H1 (cell line): ENCODE data around the gene PPP2R2D. TPM values are rescaled to one million over a fixed set of nuclear protein-coding genes. Genes with fewer than 3 reads are reported as not detected.

Source experiments
- CTCF ChIA-PET: fragments of 300-600 bp; sonication (Branson Sonifier 250); formaldehyde crosslinking; loops from one replicate; lab custom pipeline; 2021; ENCODE audit not compliant: partially characterized antibody; lab: Charles Lee
- POLR2A ChIA-PET: fragments of 300-600 bp; sonication (Branson Sonifier 250); formaldehyde crosslinking; loops from one replicate; lab custom pipeline; 2021; ENCODE audit warnings: inconsistent platforms; ENCODE audit not compliant: partially characterized antibody; lab: Charles Lee
- DNase-seq, 2 experiments: peaks; one replicate each; pipeline versions ENCODE4 v3.0.0 to v3.0.0-alpha.2; 2010 to 2022; ENCODE audit warnings: low spot score in 2 of 2, low read depth in 1 of 2, mixed read lengths in 1 of 2
- FAIRE-seq: peaks from 2 replicates; lab custom pipeline; 2011; peaks lifted over from hg19 to GRCh38; lab: Jason Lieb, UNC
- H2AFZ ChIP-seq: 2 replicates; pipeline ENCODE4 v1.8.1; 2012; ENCODE audit warnings: low read length, inconsistent platforms
- H2AK5ac ChIP-seq: 2 replicates; pipeline ENCODE4 v1.6.1; 2013; ENCODE audit warnings: low read depth, low read length
- H2BK120ac ChIP-seq: replicated peaks from 2 replicates; pipeline ENCODE3; 2013; ENCODE audit warnings: low read depth, low read length, inconsistent platforms
- H2BK12ac ChIP-seq: 2 replicates; pipeline ENCODE4 v1.6.1; 2013; ENCODE audit warnings: low read depth, low read length
- H2BK15ac ChIP-seq: 2 replicates; pipeline ENCODE4 v1.6.1; 2013; ENCODE audit warnings: low read length
- H2BK20ac ChIP-seq: 2 replicates; pipeline ENCODE4 v1.6.1; 2013; ENCODE audit warnings: low read length
- H2BK5ac ChIP-seq: 2 replicates; pipeline ENCODE4 v1.6.1; 2013; ENCODE audit warnings: low read depth, low read length
- H3K14ac ChIP-seq: 2 replicates; pipeline ENCODE4 v1.6.1; 2013; ENCODE audit warnings: inconsistent platforms; ENCODE audit not compliant: insufficient read length
- H3K18ac ChIP-seq: 2 replicates; pipeline ENCODE4 v1.6.1; 2013; ENCODE audit warnings: low read length; ENCODE audit errors: extremely low read depth
- H3K23ac ChIP-seq: 2 replicates; pipeline ENCODE4 v1.6.1; 2013; ENCODE audit warnings: inconsistent platforms; ENCODE audit not compliant: insufficient read length
- H3K23me2 ChIP-seq: 2 replicates; pipeline ENCODE4 v1.6.1; 2013; ENCODE audit warnings: low read depth, low read length
- H3K27ac ChIP-seq: 2 replicates; pipeline ENCODE4 v1.6.1; 2011; ENCODE audit warnings: low read depth, low read length, inconsistent platforms
- H3K27me3 ChIP-seq, 4 experiments: replicated peaks in 1 of 4; 1 replicate in 1 of 4; 2 replicates in 3 of 4; pipeline versions ENCODE4 v1.6.1 to v1.8.1; 2011 to 2013; ENCODE audit warnings: low read length in 3 of 4, mild to moderate bottlenecking in 3 of 4, inconsistent platforms in 2 of 4, mixed read lengths in 2 of 4, moderate library complexity in 1 of 4; ENCODE audit not compliant: control insufficient read depth in 3 of 4, insufficient read depth in 3 of 4; ENCODE audit errors: extremely low read depth in 1 of 4
- H3K36me3 ChIP-seq, 4 experiments: 2 replicates each; pipeline versions ENCODE4 v1.6.1 to v1.8.1; 2011 to 2013; ENCODE audit warnings: mild to moderate bottlenecking in 4 of 4, low read length in 3 of 4, moderate library complexity in 2 of 4, control low read depth in 1 of 4, inconsistent platforms in 1 of 4; ENCODE audit not compliant: insufficient read depth in 4 of 4, control insufficient read depth in 2 of 4
- H3K4ac ChIP-seq: replicated peaks from 2 replicates; pipeline ENCODE3; 2013; ENCODE audit warnings: low read length, low read depth, mixed read lengths, inconsistent platforms; ENCODE audit not compliant: insufficient read length
- H3K4me1 ChIP-seq, 4 experiments: replicated peaks in 1 of 4; 1 replicate in 1 of 4; 2 replicates in 3 of 4; pipeline versions ENCODE4 v1.6.1 to v1.8.1; 2011 to 2013; ENCODE audit warnings: low read length in 3 of 4, inconsistent platforms in 2 of 4, mixed read lengths in 1 of 4; ENCODE audit not compliant: insufficient read depth in 4 of 4, control insufficient read depth in 3 of 4
- H3K4me2 ChIP-seq, 2 experiments: 2 replicates each; pipeline versions ENCODE4 v1.6.1 to v1.8.1; 2011 to 2013; ENCODE audit warnings: low read depth in 2 of 2, low read length in 2 of 2, control low read depth in 1 of 2, inconsistent platforms in 1 of 2, mild to moderate bottlenecking in 1 of 2; ENCODE audit not compliant: insufficient read depth in 1 of 2
- H3K4me3 ChIP-seq, 4 experiments: fragments of 200-600, 300-600 bp in 1 of 4; sonication (generic), shearing (Covaris generic), sonication (Bioruptor Twin) in 1 of 4; 2 replicates each; pipeline versions ENCODE4 v1.5.1 to v1.8.1; 2011 to 2016; ENCODE audit warnings: low read length in 4 of 4, low read depth in 3 of 4, control low read depth in 2 of 4, inconsistent platforms in 2 of 4, mild to moderate bottlenecking in 2 of 4, mixed read lengths in 1 of 4, moderate library complexity in 1 of 4; ENCODE audit not compliant: insufficient read depth in 2 of 4; ENCODE audit errors: extremely low read depth in 1 of 4
- H3K56ac ChIP-seq: replicated peaks from 2 replicates; pipeline ENCODE3; 2013; ENCODE audit warnings: low read depth, mild to moderate bottlenecking, mixed read lengths, low read length, inconsistent platforms; ENCODE audit not compliant: insufficient read length
- H3K79me1 ChIP-seq: 2 replicates; pipeline ENCODE4 v1.6.1; 2013; ENCODE audit warnings: low read depth, low read length, control low read depth
- H3K79me2 ChIP-seq, 2 experiments: 2 replicates each; pipeline versions ENCODE4 v1.6.1 to v1.8.1; 2012 to 2013; ENCODE audit warnings: low read length in 2 of 2, mild to moderate bottlenecking in 2 of 2, inconsistent platforms in 1 of 2; ENCODE audit not compliant: insufficient read depth in 2 of 2, control insufficient read depth in 1 of 2
- H3K9ac ChIP-seq, 4 experiments: replicated peaks in 1 of 4; 1 replicate in 1 of 4; 2 replicates in 3 of 4; pipeline versions ENCODE4 v1.6.1 to v1.8.1; 2011 to 2013; ENCODE audit warnings: low read depth in 3 of 4, low read length in 3 of 4, control low read depth in 2 of 4, mild to moderate bottlenecking in 2 of 4, moderate library complexity in 2 of 4, inconsistent platforms in 1 of 4; ENCODE audit errors: extremely low read depth in 1 of 4
- H3K9me3 ChIP-seq, 2 experiments: 2 replicates each; pipeline versions ENCODE4 v1.6.1 to v1.8.1; 2012 to 2013; ENCODE audit warnings: mild to moderate bottlenecking in 2 of 2, moderate library complexity in 2 of 2, control low read depth in 1 of 2, inconsistent platforms in 1 of 2, low read depth in 1 of 2, low read length in 1 of 2, mixed read lengths in 1 of 2; ENCODE audit not compliant: insufficient read depth in 2 of 2
- H4K20me1 ChIP-seq, 2 experiments: replicated peaks in 1 of 2; 2 replicates each; pipeline versions ENCODE3 to v1.8.1; 2011 to 2013; ENCODE audit warnings: inconsistent platforms in 2 of 2, low read length in 2 of 2, mild to moderate bottlenecking in 1 of 2; ENCODE audit not compliant: insufficient read depth in 2 of 2, control insufficient read depth in 1 of 2
- H4K5ac ChIP-seq: 2 replicates; pipeline ENCODE4 v1.6.1; 2013; ENCODE audit warnings: low read length, low read depth, mixed read lengths, inconsistent platforms; ENCODE audit not compliant: insufficient read length
- H4K8ac ChIP-seq: 2 replicates; pipeline ENCODE4 v1.8.0; 2013; ENCODE audit warnings: mild to moderate bottlenecking, moderate library complexity, low read length, inconsistent platforms; ENCODE audit not compliant: insufficient read depth; ENCODE audit errors: extremely low read depth
- H4K91ac ChIP-seq: replicated peaks from 2 replicates; pipeline ENCODE3; 2013; ENCODE audit warnings: low read length, mixed read lengths, inconsistent platforms; ENCODE audit not compliant: insufficient read length
- ASH2L ChIP-seq: fragments of 200-600, 300-600 bp; sonication (generic); IDR thresholded peaks from one replicate; pipeline ENCODE4 v1.7.1; 2017; ENCODE audit warnings: low read length
- BRCA1 ChIP-seq: IDR thresholded peaks from 2 replicates; pipeline ENCODE4 v1.6.1; 2012; ENCODE audit warnings: low read depth, low read length, improper control_type of control experiment
- CBX5 ChIP-seq: fragments of 300-800, 300-1000 bp; sonication (generic); IDR thresholded peaks from 2 replicates; pipeline ENCODE4 v1.7.1; 2016; ENCODE audit warnings: antibody characterized with exemption, low read length, low read depth
- CHD1 ChIP-seq: IDR thresholded peaks from 2 replicates; pipeline ENCODE4 v1.6.1; 2012; ENCODE audit warnings: low read depth, low read length, improper control_type of control experiment
- EGR1 ChIP-seq: IDR thresholded peaks from 2 replicates; pipeline ENCODE4 v1.6.1; 2011; ENCODE audit warnings: low read depth, low read length, borderline replicate concordance
- EZH2 ChIP-seq: fragments of 200-600 bp; sonication (generic); IDR thresholded peaks from 2 replicates; pipeline ENCODE4 v1.7.1; 2012; ENCODE audit warnings: low read depth, mild to moderate bottlenecking, moderate library complexity, low read length, inconsistent platforms; ENCODE audit not compliant: severe bottlenecking
- MAFK ChIP-seq: IDR thresholded peaks from 2 replicates; pipeline ENCODE4 v1.6.1; 2012; ENCODE audit warnings: low read depth, mild to moderate bottlenecking, improper control_type of control experiment, low read length
- POLR2AphosphoS5 ChIP-seq: IDR thresholded peaks from 2 replicates; pipeline ENCODE4 v1.6.1; 2011; ENCODE audit warnings: low read depth, low read length
- WGBS, 2 experiments: shearing (Covaris generic) in 1 of 2; methylation state at CpG; one replicate each; pipeline versions ENCODE4 v1.1.6 to v1.1.7; 2013 to 2015; ENCODE audit warnings: low lambda C conversion rate in 2 of 2, mixed read lengths in 2 of 2, inconsistent platforms in 1 of 2, low coverage in 1 of 2, missing lambda C conversion rate in 1 of 2; ENCODE audit not compliant: insufficient replicate concordance in 2 of 2, insufficient coverage in 1 of 2, insufficient read length in 1 of 2; ENCODE audit errors: extremely low coverage in 1 of 2, missing lambda C conversion rate in 1 of 2; 5-methylcytosine and 5-hydroxymethylcytosine counted together
- polyA plus RNA-seq, 7 experiments: library from polyadenylated mRNA; depleted of rRNA in 3 of 7; stranded (reverse) in 5 of 7; unstranded in 2 of 7; fragments of >200 nt in 5 of 7; fragments of 200-250 nt in 2 of 7; gene quantifications; 1 replicate in 5 of 7; 2 replicates in 1 of 7; 4 replicates in 1 of 7; pipeline versions ENCODE4 v1.2.1 to v1.2.3, GENCODE V29; 2011 to 2013; ENCODE audit warnings: missing spikeins in 2 of 7, mixed read lengths in 2 of 7
- total RNA-seq: library from RNA; stranded (reverse); fragmentation: NEBNext Ultra II Directional; extraction: Animal tissue kit (Norgen Biotek cat#: 25700); gene quantifications from 2 replicates; pipeline ENCODE4 v1.2.1, GENCODE V29; 2021

PPP2R2D gene
- total and polyA plus RNA-seq, 2 of the 8 experiments (the other 6 are each of a cell fraction or from before 2014, with no cell fraction given): 25.4 to 32.8 TPM

DNA sequence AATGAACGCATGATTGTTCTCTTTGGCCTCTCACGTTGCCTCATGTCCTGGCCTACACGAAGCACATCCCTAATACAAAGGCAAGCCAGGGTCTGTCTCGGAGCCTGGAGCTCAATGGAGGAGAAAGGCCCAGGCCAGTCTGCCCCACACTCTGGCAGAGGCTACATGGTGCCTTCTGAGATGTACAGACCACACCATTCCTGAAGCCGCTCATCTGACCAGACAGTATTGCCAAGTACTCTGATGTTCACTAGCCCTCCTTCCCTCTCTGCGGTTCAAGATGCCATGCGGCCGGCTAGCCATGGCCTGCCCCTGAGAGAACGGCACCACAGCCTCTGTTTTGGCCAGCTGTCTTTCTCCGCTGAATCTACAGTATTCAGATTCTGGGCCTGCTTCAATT lies 75.0 kb downstream of the PPP2R2D start:
- Histone ChIP-seq H3K23me2 (peaks cover under 1% of the 10 kb centered on the region; the same call in 1 of the 2 replicates), H3K14ac (no peak overlapping the region), H3K23ac (no peak overlapping the region), H2BK5ac (no peak overlapping the region), H4K20me1 (peaks cover 25 to 31% of the 10 kb centered on the region in 2 experiments), H3K4me2 (no peak overlapping the region), H3K79me2 (peaks cover 16 to 63% of the 10 kb centered on the region in 2 experiments; a peak in 3 of 4 replicates), H3K9ac (no peak overlapping the region), H3K4ac (no peak overlapping the region), H4K5ac (no peak overlapping the region), H2BK12ac (no peak overlapping the region), H2BK15ac (no peak overlapping the region), H4K8ac (no peak overlapping the region), H3K56ac (no peak overlapping the region), H3K4me3 (no peak overlapping the region), H3K9me3 (no peaks in the 10 kb centered on the region), H3K27ac (no peak overlapping the region), H3K4me1 (peaks cover 11 to 16% (median 12%) of the 10 kb centered on the region in 4 experiments), H2BK20ac (no peak overlapping the region), H3K79me1 (peaks cover 24% of the 10 kb centered on the region), H2BK120ac (no peak overlapping the region), H4K91ac (no peak overlapping the region), H3K27me3 (peaks cover 0 to 9% (median under 1%) of the 10 kb centered on the region in 4 experiments; a peak in 3 of 7 replicates), H2AK5ac (no peak overlapping the region), H3K18ac (no peak overlapping the region), H2AFZ (no peak overlapping the region), H3K36me3 (peaks cover 0 to 17% (median 6%) of the 10 kb centered on the region in 4 experiments; a peak in 5 of 8 replicates)
- WGBS, 2 experiments: 94% methylated on average over 10 of the region's 10 CpGs; no CpG with 5 or more reads in 1 of the 2 experiments
- FAIRE-seq (no peak), DNase-seq (no peak)
- no peak for TF ChIP-seq BRCA1
- no peak for TF ChIP-seq POLR2AphosphoS5
- TF ChIP-seq EGR1: no peak
- TF ChIP-seq ASH2L: no peak
- no peak for TF ChIP-seq MAFK
- no peak for TF ChIP-seq CBX5
- no peak for TF ChIP-seq EZH2
- TF ChIP-seq CHD1: no peak
- ChIA-PET POLR2A (interaction anchor here (1.7 kb wide), 1 partner anchor 13 kb away, joined by 5 read pairs; no protein-coding TSS in a partner anchor), CTCF (interaction anchor here (0.6 to 1.7 kb wide), 5 partner anchors 15 to 51 kb away, joined by 3 to 7 read pairs (median 4); no protein-coding TSS in a partner anchor)
